Spleen (tissue), 3 donors: ENCODE data around the gene ZSCAN18.

Experiments
- POLR2A ChIP-seq, 3 donors: fragments of 450-650 bp; IDR thresholded peaks; one replicate each; pipeline ENCODE4 v1.5.1; 2017; ENCODE audit warnings: antibody characterized with exemption in 3 of 3, mild to moderate bottlenecking in 1 of 3
- POLR2AphosphoS5 ChIP-seq, 3 donors: sonication (generic); formaldehyde crosslinking; IDR thresholded peaks; one replicate each; pipeline ENCODE4 v1.5.1; 2017; ENCODE audit warnings: antibody characterized with exemption in 3 of 3

GRCh38 chr19:58047672-58048071 is 50.4 kb downstream of the ZSCAN18 start:
- TF ChIP-seq POLR2AphosphoS5 (IDR thresholded peaks at IDR 0.05), result no peak
- TF ChIP-seq POLR2A (IDR thresholded peaks at IDR 0.05), result no peak
